GM04504 (cell line): ENCODE results near the gene NRSN1.
A peak's percentile ranks its signal among the peaks of the same experiment; 100 is the strongest.

ENCODE experiments used
- DNase-seq: peaks from one replicate; pipeline ENCODE4 v3.0.0-alpha.2; 2012; ENCODE audit warnings: low read depth

The NRSN1 gene, protein sequence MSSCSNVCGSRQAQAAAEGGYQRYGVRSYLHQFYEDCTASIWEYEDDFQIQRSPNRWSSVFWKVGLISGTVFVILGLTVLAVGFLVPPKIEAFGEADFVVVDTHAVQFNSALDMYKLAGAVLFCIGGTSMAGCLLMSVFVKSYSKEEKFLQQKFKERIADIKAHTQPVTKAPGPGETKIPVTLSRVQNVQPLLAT

DNA sequence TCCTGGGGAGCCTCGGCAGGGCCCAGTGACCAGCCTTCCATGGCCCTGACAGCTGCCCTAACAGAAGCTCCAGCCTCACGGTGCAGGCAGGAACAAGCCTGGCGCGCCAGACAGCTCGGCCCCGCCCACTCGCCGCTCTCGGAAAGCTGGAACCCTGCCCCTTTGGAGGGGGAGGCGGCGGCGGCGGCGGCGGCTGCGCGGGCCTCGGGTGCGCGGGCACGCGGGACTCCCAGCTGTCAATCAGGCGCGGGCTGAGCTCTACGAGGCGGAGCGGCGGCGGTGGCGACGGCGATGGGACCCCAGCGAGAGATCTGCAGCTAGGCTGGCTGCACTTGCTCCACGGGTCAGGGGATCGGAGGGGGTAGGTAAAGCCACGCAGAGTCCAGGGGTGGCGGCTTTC is at the start of gene NRSN1:
Gene NRSN1 (plus strand): TSS at position 236 of the 400 bp plus-strand sequence. CDS start 8,113 bp downstream, outside the sequence.
- no peak for DNase-seq

DNA sequence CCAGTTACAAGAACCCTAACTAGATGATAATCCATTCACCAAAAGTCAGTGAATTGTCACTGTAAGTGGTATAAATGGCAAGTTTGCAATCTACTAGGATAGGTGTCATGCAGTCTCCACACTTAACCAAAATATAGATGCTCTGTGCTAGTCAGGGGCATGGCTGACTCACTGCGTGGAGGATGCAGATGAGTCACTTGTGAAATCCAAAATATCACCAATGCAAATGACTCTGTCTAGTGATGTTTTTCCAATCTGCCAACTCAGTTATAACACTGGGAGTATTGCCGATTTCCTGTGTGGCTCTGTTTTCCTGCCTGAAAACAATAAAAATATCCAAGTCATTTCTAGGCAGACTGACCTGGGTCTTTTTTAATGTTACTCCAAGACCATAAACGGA is 47.8 kb upstream of the NRSN1 start:
- no peak for DNase-seq

DNA sequence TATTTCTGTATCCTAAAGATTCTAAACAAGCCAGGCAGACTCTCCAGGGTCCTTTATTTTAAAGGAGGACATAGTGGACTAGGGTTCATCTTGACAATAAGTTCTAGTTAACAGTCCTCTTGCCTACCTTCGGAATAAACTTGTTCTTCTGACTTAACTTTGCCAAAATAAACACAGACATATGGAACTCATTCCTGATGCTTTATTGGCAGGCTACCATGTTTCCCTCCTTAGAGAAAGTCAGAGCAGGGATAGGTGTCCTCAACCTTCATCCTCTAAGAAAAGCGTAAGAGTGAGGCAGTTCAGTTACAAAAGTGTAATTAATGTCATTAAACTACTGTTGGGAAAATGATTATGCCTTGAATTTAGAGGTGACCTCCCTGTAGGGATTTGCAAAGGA is 46.9 kb upstream of the NRSN1 start:
- no peak for DNase-seq

DNA sequence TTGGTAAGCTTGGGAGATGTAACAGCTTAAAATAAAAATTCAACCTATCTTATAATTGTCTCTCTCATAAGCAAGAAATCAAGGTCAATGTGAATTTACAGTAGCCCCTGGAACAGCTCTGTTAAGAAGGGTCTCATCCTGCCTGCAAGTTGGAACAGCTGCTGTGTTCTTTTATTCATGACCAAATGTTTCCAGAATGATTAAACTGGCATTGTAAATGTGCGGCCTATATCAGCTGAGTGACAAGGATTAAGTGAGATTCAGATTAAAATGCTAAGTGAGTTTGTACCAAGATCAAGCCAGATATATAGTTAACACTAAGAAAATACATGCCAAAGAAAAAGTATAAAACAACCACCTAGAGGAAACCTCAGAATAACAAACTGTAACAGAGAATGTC is 45.3 kb upstream of the NRSN1 start:
- DNase-seq: no peak

DNA sequence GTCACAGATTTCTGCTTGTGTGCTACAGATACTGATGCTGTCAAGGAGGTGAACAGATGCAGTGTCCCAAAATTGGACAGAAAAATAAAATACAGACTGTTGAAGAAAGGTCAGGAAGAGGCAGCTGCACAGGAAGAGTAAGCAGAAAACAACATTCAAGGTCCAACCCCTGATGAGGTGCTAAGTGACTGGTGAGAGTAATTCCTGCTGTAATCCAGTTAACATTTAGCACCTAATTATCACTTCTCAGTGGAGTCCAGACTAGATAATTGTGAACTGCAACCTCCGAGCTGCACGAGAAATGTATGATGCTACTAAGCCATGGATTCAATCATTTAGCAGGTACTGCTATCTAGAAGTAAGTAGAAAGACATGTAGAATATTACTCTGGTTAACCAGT is 36.3 kb upstream of the NRSN1 start:
- DNase-seq: no peak

DNA sequence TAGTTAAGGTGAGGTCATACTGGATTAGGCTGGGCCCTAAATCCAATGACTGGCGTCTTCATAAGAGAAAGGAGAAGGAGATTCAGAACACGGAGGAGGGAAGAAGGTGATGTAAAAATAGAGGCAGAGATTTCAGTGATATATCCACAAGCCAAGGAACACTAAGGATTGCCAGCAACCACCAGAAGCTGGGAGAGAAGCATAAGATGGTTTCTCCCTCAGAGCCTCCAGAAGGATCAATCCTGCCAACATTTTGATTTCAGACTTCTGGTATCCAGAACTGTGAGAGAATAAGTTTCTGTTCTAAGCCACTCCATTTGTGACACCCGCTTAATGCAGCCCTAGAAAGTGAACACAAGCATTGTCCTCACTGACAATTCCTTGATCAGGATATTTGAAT is 33.6 kb upstream of the NRSN1 start:
- no peak for DNase-seq

DNA sequence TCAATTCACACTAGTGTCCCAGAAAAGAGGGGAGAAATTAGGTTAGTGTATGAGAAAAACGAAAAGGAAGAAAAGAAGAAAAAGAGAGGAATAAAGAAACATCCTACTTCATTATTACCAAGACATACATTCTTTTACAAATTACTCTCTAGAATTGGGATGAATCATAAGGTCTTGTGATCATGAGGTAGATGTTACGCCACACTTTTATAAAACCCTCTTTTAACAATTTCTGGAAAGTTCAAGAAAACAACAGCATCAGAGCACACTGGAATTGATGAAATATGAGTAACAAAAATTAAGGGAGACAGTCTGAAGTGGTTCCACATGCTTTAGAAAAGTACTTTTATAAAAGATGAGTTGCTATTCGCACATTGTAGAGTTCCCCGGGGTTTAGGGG is 32.6 kb upstream of the NRSN1 start:
- no peak for DNase-seq

DNA sequence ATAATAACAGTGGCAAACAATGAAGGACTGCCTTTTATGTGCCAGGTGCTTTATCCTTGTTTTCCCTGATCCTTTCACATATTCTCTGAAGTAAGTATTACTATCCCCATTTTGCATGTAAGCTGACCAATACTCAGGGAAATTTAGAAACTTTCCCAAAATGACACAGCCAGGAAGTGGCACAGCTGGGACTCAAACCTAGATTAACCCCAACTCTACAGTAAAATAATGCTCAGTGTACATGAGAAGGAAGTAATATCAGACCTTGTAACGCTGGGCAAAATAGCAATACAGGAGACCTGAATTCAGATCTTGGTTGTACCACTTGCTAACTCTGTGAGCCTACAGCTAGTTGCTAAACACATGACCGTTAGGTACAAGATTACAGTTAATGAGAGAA is 26.8 kb upstream of the NRSN1 start:
- DNase-seq: no peak

DNA sequence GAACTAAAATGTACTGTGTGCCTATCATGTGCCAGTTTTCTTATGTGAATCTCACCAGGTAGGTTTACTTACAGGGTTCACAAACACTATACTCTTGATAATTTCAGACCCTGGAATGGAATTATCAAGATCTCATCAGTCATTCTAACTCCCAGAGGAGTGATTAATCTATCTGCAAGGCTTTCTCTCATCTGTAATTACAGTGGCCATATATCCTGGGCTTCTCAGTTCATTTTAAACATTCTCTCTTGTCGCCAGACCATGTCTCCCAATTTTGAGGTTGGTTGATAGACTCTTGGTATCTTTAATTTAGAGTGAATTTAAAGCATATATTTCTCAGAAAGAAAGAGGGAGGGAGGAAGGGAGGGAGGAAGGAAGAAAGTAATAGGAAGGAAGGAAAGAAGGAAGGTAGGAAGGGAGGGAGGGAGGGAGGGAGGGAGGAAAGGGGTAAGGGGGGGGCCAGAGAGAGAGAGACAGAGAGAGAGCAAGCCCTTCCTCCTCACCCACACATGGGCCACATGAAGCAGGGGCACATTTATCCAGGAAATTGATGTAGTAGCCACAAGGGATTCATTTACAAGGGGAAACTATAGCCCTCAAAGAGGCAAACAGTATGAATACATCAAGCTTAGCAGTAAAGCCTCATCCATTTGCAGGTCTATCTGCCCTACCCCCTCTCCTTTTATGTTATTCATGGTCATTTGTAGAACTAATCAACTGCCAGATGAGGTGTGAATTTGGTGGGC is 25.8 kb upstream of the NRSN1 start:
- no peak for DNase-seq

DNA sequence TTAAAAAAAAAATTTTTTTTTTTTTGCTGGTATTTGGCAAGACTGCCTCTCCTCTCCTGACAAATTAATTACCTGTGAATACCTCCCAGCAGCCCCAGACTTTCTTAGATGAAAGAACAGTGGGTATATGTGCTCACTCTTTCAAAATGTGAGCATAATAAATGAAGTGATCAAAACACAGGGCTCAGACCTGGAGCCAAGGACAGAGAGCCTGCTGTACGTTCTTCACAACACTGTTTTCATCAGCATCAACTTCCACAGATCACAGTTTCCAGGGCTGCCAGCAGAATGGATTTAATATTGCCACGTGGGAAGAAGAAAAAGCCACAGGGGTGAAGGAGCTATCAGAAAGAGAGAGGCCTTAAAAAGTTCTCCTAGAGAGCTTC is 25.3 kb upstream of the NRSN1 start:
- no peak for DNase-seq

DNA sequence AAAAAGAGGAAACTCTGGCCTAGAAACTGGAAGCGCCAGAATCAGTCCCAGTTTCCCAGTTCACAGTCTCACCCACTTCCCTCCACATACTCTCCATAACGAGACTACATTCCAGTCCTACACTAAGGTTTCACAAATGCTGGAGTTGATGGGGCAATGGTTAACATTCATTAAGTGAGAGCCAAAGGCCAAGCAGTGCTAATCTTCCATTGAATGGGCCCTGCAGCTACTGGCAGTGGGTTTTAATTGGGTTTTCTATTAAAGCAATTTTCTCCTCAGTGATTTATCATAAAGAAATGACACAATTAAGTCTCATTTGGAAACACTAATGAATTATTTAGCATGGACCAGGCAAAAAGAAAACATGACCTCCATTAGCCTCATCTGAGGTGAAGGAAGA is 20.8 kb upstream of the NRSN1 start:
- no peak for DNase-seq

DNA sequence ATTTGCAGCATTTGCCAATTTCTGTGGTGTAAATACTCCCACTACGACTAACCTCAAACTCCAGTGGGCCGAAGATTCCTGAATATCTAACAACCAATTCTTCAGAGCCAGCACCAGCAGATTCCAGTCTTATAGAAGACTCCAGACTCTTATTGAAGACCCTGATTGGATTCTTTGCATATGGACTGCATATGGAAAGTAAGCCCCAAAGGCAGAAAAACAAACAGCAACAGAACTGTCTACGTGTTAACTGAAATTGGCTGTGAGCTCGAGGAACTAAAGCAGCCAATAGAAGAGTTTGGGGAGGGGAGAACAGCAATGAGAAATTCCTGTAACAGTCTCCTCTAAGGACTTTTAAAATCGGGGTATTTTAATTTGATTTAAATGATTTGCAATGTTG is 19.7 kb upstream of the NRSN1 start:
- DNase-seq: no peak

DNA sequence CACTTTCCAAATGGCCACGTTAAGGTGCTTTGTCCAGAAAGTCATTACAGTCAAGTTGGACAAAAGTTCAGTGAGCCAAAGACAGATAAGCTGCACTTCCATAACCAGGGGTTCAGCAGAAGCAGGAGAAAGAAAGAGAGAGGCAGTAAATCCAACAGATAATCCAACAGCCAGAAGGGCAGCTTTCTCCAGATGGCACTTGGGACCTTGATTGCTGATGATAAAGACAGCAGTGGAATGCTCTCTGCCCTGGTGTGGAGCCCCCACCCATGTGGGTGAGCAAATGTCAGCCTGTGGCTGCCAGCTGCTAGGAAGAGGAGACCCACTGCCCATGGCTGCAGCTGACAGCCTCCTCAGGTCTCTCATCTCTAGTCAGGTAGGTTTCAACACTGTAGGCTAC is 18.7 kb upstream of the NRSN1 start:
- DNase-seq: no peak

DNA sequence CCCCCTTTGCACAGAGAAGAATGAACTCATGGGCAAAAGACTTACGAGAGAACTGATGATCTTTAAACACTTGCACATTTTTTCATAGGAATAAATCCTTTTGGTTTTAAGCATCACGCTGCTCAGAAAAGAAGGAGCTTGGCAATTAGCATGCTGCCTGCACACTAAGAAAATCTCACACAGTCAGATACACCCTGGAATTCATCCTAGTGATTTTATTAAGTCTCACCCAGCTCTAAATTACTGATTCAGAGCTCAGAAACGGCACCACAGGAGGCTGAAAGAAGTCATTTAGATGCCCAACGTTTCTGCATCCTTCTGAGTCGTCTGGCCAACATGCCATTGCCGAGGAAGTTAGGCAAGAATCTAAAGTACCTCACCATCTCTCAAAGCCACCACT is 18.0 kb upstream of the NRSN1 start:
- DNase-seq: no peak

DNA sequence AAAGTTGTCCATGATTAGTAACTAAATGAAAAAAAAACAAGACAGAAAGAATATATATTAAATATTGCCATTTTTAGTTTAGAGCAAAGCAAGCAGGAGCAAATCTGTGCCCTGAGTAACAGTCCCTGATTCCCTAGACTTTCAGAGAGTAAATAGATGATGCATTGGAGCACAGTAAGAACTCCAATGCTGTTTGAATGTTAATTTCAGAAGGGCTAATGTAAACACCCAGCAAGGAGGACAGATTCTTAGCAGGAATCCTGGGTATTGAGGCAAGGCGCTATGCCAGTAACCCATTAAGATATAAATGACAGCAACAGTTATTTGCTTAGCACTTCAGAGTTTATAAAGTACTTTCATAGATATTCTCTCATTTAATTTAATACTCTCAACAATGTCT is 15.6 kb upstream of the NRSN1 start:
- no peak for DNase-seq

DNA sequence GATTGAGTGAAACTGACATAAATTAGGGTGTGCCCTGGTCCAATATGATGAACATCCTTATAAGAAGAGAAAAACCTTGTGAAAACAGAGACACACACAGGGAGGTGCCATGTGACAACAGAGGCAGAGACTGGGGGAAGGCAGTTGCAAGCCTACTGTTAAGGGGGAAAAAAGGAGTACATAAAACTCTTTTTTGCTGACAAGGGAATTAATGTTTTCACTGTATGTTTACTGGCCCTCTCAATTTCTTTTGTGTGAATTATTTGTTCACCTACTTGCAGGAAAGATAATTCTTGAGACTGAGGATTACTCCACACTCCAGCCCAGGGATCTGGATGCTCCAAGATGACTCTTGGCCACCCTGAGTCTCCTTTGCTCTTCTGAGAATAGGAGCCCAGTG is 12.1 kb upstream of the NRSN1 start:
- DNase-seq: no peak

DNA sequence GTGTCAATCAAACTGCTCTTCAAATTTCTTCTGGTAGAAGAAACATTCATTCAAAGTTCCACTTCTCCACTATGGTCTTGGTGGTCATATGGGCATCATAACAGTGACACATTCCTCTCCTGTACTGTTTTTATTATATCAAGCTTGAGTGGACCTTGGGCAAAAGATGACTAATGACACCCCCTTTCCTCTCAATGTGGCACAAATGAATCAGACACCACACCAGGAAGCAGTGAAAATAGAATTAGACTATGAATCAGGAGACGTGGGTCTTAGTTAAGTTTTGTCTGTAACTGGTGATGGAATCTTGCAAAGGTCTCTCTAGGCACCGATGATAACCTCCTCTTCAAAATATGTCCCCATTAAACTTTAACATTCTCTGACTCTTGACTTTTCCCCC is 9.0 kb upstream of the NRSN1 start:
- DNase-seq: no peak

DNA sequence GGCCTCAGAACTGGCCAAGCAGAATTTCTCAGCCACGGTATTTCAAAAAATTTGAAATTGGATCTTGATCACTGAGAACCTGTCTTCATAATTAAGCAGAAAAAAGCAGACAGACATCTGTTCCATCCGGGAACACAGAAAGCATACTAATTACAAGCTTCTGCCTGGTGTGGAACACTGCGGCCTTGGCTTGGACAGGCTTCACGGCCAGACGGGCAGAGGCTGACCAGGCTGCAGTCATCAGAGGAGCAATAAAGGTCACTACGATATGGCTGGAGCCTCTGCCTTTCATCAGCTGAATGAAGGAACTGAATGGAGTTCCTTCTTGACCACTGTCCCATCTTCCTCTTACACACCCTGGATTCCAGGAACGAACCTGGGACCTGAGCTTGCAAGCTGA is 3.9 kb upstream of the NRSN1 start:
- DNase-seq: no peak

DNA sequence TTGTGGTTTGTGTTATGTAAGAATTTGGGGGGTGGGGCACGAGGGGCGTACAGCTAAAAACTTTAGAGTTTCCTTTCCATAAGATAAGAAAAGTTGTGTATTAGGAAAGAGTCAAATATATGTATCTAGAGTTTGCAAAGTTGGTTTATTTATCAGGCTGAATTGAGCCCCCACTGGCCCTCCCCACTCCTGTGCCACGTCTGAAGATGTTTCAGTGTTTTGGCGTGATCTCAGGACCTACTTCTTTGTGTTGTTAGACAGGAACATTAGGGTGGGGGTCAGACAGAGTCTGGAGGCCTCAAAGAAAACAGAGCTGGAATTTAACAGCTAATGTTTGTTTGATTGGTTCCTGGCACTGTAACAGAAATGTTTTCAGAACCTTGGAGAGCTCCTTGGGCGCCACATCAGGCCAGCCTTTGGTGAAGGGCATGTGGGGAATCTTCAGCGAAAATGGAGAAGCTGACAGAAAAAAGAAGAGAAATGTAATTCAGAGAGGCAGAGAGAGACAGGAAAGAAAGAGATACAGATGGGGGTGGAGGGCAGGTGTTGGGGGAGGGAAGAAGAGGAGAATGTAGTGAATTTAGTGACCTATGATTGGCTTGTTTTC is 674 bp downstream of the NRSN1 start:
- peak; percentile 10 for DNase-seq

DNA sequence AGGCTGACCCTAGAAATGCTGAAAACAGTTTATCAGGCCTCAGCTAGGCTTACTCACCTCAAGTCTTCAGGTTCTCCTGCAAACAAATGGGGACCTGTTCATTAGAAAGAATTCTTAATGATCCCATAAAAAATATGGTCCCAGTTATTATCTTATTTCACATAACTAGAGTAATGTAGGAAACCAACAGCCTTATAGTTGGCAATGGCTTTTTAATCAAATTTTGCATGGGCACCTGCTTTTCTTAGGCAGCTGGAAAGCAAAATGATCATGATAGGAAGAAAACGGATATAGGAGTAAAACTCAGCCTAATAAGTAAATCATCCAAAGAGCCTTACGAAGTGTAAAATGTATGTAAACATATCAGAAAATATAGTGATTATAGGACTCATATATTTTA is 1.3 kb downstream of the NRSN1 start:
- DNase-seq: no peak

DNA sequence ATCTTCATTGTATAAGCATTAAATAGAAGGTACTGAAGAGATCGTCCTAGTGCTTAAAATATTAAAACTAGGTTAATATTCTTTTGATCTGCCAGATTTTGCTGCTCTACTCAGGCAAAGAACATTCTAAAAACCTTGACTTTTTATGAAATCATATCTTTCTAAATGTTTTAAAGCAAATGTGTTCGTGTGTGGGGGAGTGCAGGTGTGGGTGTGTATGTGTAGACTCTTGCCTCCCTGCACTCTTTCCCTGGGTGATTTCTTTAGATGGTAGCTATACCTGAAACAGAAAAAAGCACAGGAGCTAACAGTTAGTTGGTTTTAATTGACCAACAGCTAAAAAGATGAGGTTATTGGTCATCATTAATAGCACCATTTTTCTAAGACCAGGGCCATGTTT is 5.7 kb downstream of the NRSN1 start:
- DNase-seq: no peak

DNA sequence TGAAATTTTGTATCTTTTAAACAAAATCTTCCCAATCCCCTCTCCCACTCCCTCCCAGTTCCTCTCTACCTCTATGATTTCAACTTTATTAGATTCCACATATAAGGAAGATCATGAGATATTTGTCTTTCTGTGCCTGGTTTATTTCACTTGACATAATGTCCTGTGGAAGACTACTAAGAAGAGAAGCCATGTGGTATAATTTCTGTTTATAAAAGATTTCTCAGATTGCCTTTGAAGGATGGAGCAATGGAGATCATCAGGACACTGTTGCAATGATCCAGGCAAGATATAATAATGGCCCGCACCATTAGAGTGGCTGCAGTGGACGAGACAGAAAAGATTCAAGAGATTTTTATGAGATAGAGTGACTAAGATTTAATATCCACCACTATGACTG is 13.1 kb downstream of the NRSN1 start:
- DNase-seq: no peak

DNA sequence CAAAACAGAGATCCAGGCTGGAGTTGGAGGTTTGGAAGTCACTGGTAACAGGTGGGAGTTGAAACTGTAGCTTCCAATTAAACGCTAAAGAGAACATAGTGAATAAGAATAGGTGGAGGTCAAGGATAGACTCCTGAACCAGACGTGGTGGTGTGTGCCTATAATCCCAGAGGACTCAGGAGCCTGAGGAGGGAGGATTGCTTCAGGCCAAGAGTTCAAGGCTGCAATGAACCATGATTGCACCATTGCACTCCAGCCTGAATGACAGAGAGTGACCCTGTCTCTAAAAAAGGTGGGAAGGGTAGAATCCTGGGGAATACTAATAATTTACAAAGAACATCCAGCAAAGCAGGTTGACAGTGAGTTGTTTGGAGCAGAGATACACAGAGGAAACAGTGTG is 13.6 kb downstream of the NRSN1 start:
- DNase-seq: no peak

DNA sequence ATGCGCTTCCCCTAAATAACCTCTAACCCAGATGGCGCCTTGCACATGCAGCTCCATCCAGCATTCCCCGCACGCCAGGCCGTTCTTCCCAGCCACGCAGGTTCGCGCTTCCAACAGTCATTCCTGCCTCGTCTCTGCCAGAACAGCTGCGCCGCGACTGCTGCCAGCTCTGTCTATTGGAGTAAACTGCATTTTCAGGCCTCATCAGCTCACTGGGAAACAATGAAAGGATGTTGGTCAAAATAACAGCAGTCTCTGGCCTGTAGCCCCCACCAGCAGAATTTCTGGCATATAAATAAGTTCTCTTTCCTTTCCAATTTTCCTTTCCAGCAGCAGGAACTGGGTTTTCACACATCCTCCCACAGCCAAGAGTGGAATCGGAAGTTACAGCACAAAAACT is 14.6 kb downstream of the NRSN1 start:
- no peak for DNase-seq
